Muscle of leg (tissue), 11 donors: Measurements from ENCODE around the gene ARHGAP26. TPM values are rescaled to one million over a fixed set of nuclear protein-coding genes. Genes with fewer than 3 reads are reported as not detected.
A peak's percentile ranks its signal among the peaks of the same experiment; 100 is the strongest.

ENCODE experiments used
- DNase-seq: peaks from one replicate; pipeline ENCODE4 v3.0.0; 2013
- H3K27ac ChIP-seq: one replicate; pipeline ENCODE4 v1.5.1; 2013; ENCODE audit warnings: mild to moderate bottlenecking, low read length, control low read depth
- H3K27me3 ChIP-seq: one replicate; pipeline ENCODE4 v1.6.1; 2013; ENCODE audit warnings: low read length; ENCODE audit not compliant: control insufficient read depth, insufficient read depth
- H3K36me3 ChIP-seq: one replicate; pipeline ENCODE4 v1.6.1; 2013; ENCODE audit warnings: low read length; ENCODE audit not compliant: control insufficient read depth, insufficient read depth
- H3K4me1 ChIP-seq: one replicate; pipeline ENCODE4 v1.6.1; 2013; ENCODE audit warnings: low read length; ENCODE audit not compliant: control insufficient read depth, insufficient read depth
- H3K4me3 ChIP-seq: one replicate; pipeline ENCODE4 v1.5.1; 2013; ENCODE audit warnings: low read length, control low read depth
- H3K9me3 ChIP-seq: replicated peaks from 2 replicates; pipeline ENCODE4 v1.6.1; 2013; ENCODE audit warnings: low read depth, low read length; ENCODE audit not compliant: control insufficient read depth
- WGBS: methylation state at CpG from one replicate; pipeline ENCODE4 v1.1.5; 2013; ENCODE audit warnings: missing lambda C conversion rate; ENCODE audit not compliant: insufficient coverage; 5-methylcytosine and 5-hydroxymethylcytosine counted together
- polyA plus RNA-seq, 8 donors: library from polyadenylated mRNA; unstranded; fragments of 120-200 nt; gene quantifications; one replicate each; pipeline versions ENCODE4 v1.2.1 to v1.2.3, GENCODE V29; 2013; ENCODE audit warnings: inconsistent platforms in 1 of 8, low replicate concordance in 1 of 8; ENCODE audit not compliant: insufficient read length in 8 of 8, insufficient read depth in 1 of 8
- total RNA-seq: library from RNA; stranded (reverse); fragments of 120-200 nt; gene quantifications from one replicate; pipeline ENCODE4 v1.2.4, GENCODE V29; 2013

The ARHGAP26 gene
- total and polyA plus RNA-seq, 9 donors: 10.4 to 17.1 (median 13.2) TPM

DNA sequence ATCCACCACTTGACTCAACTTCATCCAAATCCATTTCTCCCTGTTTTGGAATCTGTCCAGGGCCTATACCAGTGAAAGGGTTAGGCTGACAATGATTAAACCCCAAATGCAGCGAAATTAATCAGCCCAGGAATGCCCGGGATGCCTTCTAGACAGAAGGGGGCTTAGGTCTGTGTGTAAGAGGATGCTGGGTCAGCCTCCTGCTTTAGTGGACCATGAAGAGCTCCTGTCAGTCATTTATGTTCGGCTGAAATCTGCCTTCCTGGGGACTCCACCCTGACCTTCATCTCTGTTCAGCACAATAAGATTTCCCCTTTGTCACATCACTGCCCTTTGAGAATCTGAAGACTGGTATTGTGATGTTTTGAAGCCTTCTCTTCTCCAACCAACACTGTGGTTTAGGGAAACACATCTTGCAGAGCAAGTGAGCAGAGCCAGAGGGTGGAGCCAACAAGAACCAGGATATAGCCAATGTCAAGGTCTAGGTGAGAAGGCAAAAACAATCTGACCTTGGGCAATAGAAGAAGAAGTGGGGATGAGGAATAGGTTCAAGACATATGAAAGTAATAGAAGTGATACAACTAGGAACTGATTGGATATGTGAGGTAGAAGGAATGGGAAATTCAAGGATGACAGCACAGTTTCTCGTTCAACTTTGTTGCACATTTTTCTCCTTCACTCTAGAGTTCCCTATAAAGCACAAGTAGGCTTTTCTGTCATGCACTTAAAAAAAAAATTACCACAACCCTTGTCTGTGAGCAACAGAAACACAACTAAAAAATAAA lies 234.4 kb downstream of the ARHGAP26 start:
- Histone ChIP-seq H3K27ac (no peak overlapping the region), H3K9me3 (no peaks in the 10 kb centered on the region), H3K4me1 (peaks cover 17% of the 10 kb centered on the region), H3K4me3 (no peak overlapping the region), H3K36me3 (no peaks in the 10 kb centered on the region), H3K27me3 (no peaks in the 10 kb centered on the region)
- no peak for DNase-seq
- WGBS: 60% methylated on average over 1 of the region's 4 CpGs

GRCh38 chr5:143006501-143006900 lies 236.3 kb downstream of the ARHGAP26 start:
- Histone ChIP-seq H3K4me3 (no peak overlapping the region), H3K4me1 (peaks cover 23% of the 10 kb centered on the region), H3K27ac (no peak overlapping the region), H3K9me3 (no peaks in the 10 kb centered on the region), H3K27me3 (no peaks in the 10 kb centered on the region), H3K36me3 (no peaks in the 10 kb centered on the region)
- DNase-seq: no peak

DNA sequence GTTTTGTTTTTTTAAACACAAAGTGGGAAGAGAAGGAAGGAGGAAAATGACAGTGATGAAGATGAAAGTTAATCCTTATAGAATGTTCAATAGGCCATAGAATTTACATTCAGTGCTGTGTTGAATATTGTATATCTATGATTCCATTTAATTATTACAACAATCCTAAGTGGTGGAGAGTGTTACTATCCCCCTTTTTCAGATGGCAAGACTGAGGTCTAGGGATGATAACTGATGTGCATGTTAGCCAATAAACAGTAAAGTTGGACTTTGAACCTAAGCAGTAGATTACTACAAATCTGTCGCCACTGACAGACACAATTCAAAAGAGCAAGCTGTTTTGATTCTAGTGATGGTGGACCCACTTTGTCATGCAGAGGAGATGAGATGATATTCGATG lies 237.9 kb downstream of the ARHGAP26 start:
- H3K27me3 ChIP-seq: no peaks in the 10 kb centered on the region
- 88% methylated on average over 1 of the region's 2 CpGs for WGBS
- no peaks in the 10 kb centered on the region for H3K9me3 ChIP-seq
- no peak overlapping the region for H3K4me3 ChIP-seq
- H3K36me3 ChIP-seq: no peaks in the 10 kb centered on the region
- no peak for DNase-seq
- H3K27ac ChIP-seq: no peak overlapping the region
- peaks cover 18% of the 10 kb centered on the region for H3K4me1 ChIP-seq

GRCh38 chr5:143008809-143009521 lies 238.8 kb downstream of the ARHGAP26 start:
- H3K36me3 ChIP-seq: no peaks in the 10 kb centered on the region
- H3K4me3 ChIP-seq: no peak overlapping the region
- no peak overlapping the region for H3K27ac ChIP-seq
- no peaks in the 10 kb centered on the region for H3K9me3 ChIP-seq
- WGBS: no CpG with 5 or more reads among the region's 10 CpGs
- peak; percentile 41 for DNase-seq
- no peaks in the 10 kb centered on the region for H3K27me3 ChIP-seq
- peaks cover 18% of the 10 kb centered on the region for H3K4me1 ChIP-seq

DNA sequence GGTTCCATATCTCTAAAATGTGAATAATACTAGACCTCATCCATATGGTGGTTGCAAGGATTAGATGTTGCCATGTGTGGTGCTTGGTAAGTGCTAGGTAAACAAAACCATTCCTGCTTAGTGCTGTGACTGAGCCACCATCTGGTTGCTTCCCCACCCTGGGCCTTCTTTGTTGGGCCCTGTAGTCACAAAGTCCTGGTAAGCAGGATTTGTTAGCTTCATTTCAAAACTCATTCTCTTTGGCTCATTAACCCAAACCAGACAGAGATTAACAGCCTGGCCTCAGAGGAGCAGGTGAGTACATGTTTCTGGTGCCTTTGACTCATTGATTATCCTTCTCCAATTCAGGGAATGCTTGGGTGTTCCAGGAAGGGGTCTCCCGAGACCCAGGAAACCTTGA lies 240.2 kb downstream of the ARHGAP26 start:
- Histone ChIP-seq H3K4me3 (no peak overlapping the region), H3K36me3 (peaks cover 2% of the 10 kb centered on the region), H3K9me3 (no peaks in the 10 kb centered on the region), H3K4me1 (peaks cover 14% of the 10 kb centered on the region), H3K27me3 (no peaks in the 10 kb centered on the region), H3K27ac (no peak overlapping the region)
- DNase-seq: no peak
- no CpG with 5 or more reads among the region's 1 CpG for WGBS

- Histone ChIP-seq H3K9me3 (no peaks in the 10 kb centered on the region), H3K27me3 (no peaks in the 10 kb centered on the region), H3K36me3 (peaks cover 5% of the 10 kb centered on the region), H3K4me1 (peaks cover 14% of the 10 kb centered on the region), H3K4me3 (no peak overlapping the region), H3K27ac (no peak overlapping the region)
- no CpG with 5 or more reads among the region's 2 CpGs for WGBS
- no peak for DNase-seq
These were observed 241.4 kb downstream of the ARHGAP26 start for GRCh38 chr5:143011585-143011984.

DNA sequence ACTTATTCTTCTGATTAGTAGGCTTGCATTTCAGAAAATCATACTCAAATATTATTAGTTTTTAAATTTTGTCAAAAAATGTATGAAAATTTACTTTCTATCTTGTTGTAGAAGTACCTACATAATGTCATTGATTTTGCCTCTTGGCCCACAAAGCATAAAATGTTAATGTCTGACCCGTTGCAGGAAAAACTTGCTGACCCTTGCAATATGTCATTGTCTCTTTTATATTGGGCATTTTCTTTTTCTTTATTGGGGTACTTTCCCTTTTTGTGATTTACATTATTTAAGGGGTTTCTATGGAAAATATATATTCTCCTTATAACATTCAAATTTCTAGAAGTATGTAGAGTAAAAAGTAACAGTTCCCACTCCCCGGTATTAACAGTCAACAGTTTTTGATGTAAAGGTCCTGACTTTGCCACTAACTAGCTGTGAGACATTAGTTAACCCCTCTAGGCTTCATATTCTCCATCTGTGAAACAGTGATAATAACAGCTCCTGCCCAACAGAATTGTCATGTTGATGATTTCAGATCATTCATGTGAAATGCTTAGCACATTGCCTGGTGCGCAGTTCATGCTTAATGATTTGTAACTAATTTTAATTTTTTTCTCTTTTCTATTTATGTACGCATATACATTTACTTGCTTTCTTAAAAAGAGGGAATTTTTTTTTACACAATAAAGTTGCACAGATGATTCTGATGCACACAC lies 243.2 kb downstream of the ARHGAP26 start:
- H3K4me1 ChIP-seq: peaks cover 13% of the 10 kb centered on the region

GRCh38 chr5:143014017-143014651 lies 244.0 kb downstream of the ARHGAP26 start:
- 86% methylated on average over 3 of the region's 12 CpGs for WGBS
- Histone ChIP-seq H3K4me1 (peaks cover 10% of the 10 kb centered on the region), H3K27ac (no peak overlapping the region), H3K4me3 (no peak overlapping the region), H3K27me3 (no peaks in the 10 kb centered on the region), H3K36me3 (peaks cover 5% of the 10 kb centered on the region), H3K9me3 (no peaks in the 10 kb centered on the region)
- no peak for DNase-seq

More for the DNA sequence above, 243.2 kb downstream of the ARHGAP26 start:
- Histone ChIP-seq H3K9me3 (no peaks in the 10 kb centered on the region), H3K4me3 (no peak overlapping the region), H3K27me3 (no peaks in the 10 kb centered on the region), H3K27ac (no peak overlapping the region), H3K36me3 (peaks cover 5% of the 10 kb centered on the region)
- no peak for DNase-seq
- WGBS: no CpG with 5 or more reads among the region's 4 CpGs

DNA sequence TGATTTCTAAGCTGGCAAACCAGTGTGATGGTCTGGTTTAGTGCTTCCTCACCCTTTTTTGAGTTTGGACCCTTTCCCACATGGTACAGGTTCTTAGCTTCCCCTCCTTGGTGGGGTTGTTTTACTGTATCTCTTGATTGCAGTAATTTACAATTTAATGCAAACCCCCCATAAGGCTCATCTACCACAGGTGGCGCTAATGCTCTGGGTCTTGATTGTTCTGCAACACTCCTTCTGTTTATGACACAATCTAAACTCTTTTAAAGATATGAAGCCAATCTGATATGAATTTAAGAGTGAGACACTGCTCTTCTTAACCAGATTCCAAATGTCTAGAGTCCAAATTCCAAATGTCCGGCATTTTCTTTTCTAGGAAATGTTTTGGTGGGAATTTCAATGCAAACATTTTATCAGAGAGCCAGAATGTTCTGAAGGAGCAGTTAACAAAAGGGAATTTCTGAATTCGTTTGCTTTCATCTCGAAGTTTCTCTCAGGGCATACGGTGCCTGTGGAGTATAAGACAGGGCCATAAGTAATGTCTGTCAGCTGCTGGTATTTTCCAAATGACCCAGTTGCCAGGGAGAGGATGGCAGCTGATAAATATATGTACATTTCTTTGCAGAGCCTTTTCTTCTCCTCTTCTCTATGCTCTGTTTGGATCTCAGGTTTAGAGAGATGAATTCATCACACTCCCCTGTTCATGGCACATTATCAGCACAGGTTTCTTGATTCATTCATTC lies 246.8 kb downstream of the ARHGAP26 start:
- peak; percentile 50 for DNase-seq
- H3K4me3 ChIP-seq: no peak overlapping the region
- peak overlapping the region; percentile 49 for H3K27ac ChIP-seq
- no peaks in the 10 kb centered on the region for H3K27me3 ChIP-seq
- WGBS: 80% methylated on average over 1 of the region's 5 CpGs
- H3K4me1 ChIP-seq: peaks cover 9% of the 10 kb centered on the region
- H3K36me3 ChIP-seq: peaks cover 5% of the 10 kb centered on the region
- H3K9me3 ChIP-seq: no peaks in the 10 kb centered on the region
